ENCODE measurements around the gene FRMD4A. TPM values are rescaled to one million over a fixed set of nuclear protein-coding genes. Genes with fewer than 3 reads are reported as not detected.

Gene FRMD4A
- total RNA-seq, 4 donors from 2014 or later: 4.0 to 12.7 (median 5.6) TPM

DNA sequence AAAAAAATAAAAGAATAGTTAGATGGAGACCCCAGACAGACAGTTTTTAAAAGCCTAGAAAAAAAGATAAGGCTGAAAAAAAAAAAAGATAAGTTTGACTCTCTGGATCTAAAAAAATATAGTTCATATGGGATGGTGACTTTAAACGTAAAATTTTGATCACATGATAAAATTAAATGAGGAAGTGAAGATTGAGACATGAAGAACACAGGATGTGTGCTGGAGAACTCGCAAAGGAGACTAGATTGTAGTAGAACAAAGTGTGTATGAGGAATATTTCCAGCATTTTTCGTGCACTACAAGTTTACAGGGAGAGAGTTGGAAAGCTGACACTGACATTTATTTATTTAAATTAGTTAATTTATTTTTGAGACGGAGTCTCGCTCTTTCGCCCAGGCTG, 457.5 kb downstream of the FRMD4A start:
- Histone ChIP-seq H3K4me3 (no peak overlapping the region), H3K36me3 (no peaks in the 10 kb centered on the region), H3K9me3 (no peaks in the 10 kb centered on the region), H3K27me3 (no peaks in the 10 kb centered on the region), H3K27ac (peak overlapping the region in 3 of 4 donors; percentile 33 to 43 (median 34)), H3K4me1 (peaks cover 0 to 8% (median 1%) of the 10 kb centered on the region in 4 donors)
- in situ Hi-C loops (cut with MboI; ENCODE audit: low pct_ligation_motif_present in 1 of 4, low pct_unique_long_range_greater_than_20kb in 1 of 4, low sequenced_read_pairs in 3 of 4): no loop called here
- DNase-seq: no peak
- intact Hi-C loops (cut with DNase I; ENCODE audit: low total_unique reads): no loop called here
- 55 to 60% methylated on average over 6 of the region's 6 CpGs for WGBS, 2 donors (ENCODE audit: low coverage in 1 of 2)
- no peak for TF ChIP-seq EP300 (IDR thresholded peaks at IDR 0.05; ENCODE audit: low read depth)
- TF ChIP-seq POLR2AphosphoS5 (IDR thresholded peaks at IDR 0.05): no peak
- TF ChIP-seq, protein P1, sequence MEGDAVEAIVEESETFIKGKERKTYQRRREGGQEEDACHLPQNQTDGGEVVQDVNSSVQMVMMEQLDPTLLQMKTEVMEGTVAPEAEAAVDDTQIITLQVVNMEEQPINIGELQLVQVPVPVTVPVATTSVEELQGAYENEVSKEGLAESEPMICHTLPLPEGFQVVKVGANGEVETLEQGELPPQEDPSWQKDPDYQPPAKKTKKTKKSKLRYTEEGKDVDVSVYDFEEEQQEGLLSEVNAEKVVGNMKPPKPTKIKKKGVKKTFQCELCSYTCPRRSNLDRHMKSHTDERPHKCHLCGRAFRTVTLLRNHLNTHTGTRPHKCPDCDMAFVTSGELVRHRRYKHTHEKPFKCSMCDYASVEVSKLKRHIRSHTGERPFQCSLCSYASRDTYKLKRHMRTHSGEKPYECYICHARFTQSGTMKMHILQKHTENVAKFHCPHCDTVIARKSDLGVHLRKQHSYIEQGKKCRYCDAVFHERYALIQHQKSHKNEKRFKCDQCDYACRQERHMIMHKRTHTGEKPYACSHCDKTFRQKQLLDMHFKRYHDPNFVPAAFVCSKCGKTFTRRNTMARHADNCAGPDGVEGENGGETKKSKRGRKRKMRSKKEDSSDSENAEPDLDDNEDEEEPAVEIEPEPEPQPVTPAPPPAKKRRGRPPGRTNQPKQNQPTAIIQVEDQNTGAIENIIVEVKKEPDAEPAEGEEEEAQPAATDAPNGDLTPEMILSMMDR (IDR thresholded peaks at IDR 0.05): no peak
- TF ChIP-seq POLR2A (IDR thresholded peaks at IDR 0.05): no peak

DNA sequence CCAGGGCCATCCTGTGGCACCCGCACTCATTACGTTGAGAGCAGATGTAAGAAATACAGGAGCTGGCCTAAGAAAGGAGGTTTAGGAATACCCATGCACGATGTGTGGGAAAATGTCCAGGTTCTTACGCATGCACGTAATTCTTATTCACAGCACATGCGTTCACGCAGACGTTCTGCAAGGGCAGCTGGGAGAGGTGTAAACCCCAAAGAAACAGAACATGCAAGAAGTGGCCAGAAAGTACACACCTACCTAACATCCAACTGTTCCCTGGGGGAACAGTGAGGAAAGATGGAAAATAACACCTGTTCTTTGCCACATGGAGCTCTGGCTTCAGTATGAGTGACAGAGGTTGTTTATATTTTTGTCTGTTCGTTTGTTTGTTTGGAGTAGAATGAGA, 458.3 kb downstream of the FRMD4A start:
- in situ Hi-C loops (cut with MboI; ENCODE audit: low pct_ligation_motif_present in 1 of 4, low pct_unique_long_range_greater_than_20kb in 1 of 4, low sequenced_read_pairs in 3 of 4) (no loop called here), intact Hi-C loops (cut with DNase I; ENCODE audit: low total_unique reads) (no loop called here)
- peak overlapping the region in 1 of 4 donors; percentile 34 for H3K27ac ChIP-seq
- no peaks in the 10 kb centered on the region for H3K27me3 ChIP-seq
- TF ChIP-seq POLR2A (IDR thresholded peaks at IDR 0.05) (no peak), POLR2AphosphoS5 (IDR thresholded peaks at IDR 0.05) (no peak)
- H3K4me3 ChIP-seq: no peak overlapping the region
- DNase-seq: no peak
- H3K4me1 ChIP-seq: peaks cover 0 to 4% (median 0%) of the 10 kb centered on the region in 4 donors
- H3K36me3 ChIP-seq: no peaks in the 10 kb centered on the region
- 33 to 77% methylated on average over 1 to 9 of the region's 9 CpGs for WGBS, 2 donors (ENCODE audit: low coverage in 1 of 2)
- H3K9me3 ChIP-seq: no peaks in the 10 kb centered on the region

GRCh38 chr10:13871776-13872175, 458.9 kb downstream of the FRMD4A start:
- peak overlapping the region in 1 of 4 donors; percentile 3 for H3K27ac ChIP-seq
- H3K36me3 ChIP-seq: no peaks in the 10 kb centered on the region
- in situ Hi-C loops (cut with MboI; ENCODE audit: low pct_ligation_motif_present in 1 of 4, low pct_unique_long_range_greater_than_20kb in 1 of 4, low sequenced_read_pairs in 3 of 4) (no loop called here), intact Hi-C loops (cut with DNase I; ENCODE audit: low total_unique reads) (no loop called here)
- no peaks in the 10 kb centered on the region for H3K4me1 ChIP-seq
- no peak for DNase-seq
- WGBS, 2 donors (ENCODE audit: low coverage in 1 of 2): 75 to 86% methylated on average over 2 to 11 of the region's 11 CpGs
- H3K27me3 ChIP-seq: no peaks in the 10 kb centered on the region
- H3K4me3 ChIP-seq: no peak overlapping the region
- H3K9me3 ChIP-seq: no peaks in the 10 kb centered on the region
- TF ChIP-seq, protein P1 (IDR thresholded peaks at IDR 0.05): no peak
- TF ChIP-seq EP300 (IDR thresholded peaks at IDR 0.05; ENCODE audit: low read depth): no peak
- no peak for TF ChIP-seq POLR2A (IDR thresholded peaks at IDR 0.05)
- TF ChIP-seq POLR2AphosphoS5 (IDR thresholded peaks at IDR 0.05): no peak

- 77 to 80% methylated on average over 5 to 9 of the region's 9 CpGs for WGBS, 2 donors (ENCODE audit: low coverage in 1 of 2)
- H3K27me3 ChIP-seq: no peaks in the 10 kb centered on the region
- H3K36me3 ChIP-seq: no peaks in the 10 kb centered on the region
- intact Hi-C loops (cut with DNase I; ENCODE audit: low total_unique reads): no loop called here
- in situ Hi-C loops (cut with MboI; ENCODE audit: low pct_ligation_motif_present in 1 of 4, low pct_unique_long_range_greater_than_20kb in 1 of 4, low sequenced_read_pairs in 3 of 4): no loop called here
- H3K4me3 ChIP-seq: no peak overlapping the region
- H3K9me3 ChIP-seq: no peaks in the 10 kb centered on the region
- no peak overlapping the region for H3K27ac ChIP-seq
- TF ChIP-seq POLR2AphosphoS5 (IDR thresholded peaks at IDR 0.05) (no peak), POLR2A (IDR thresholded peaks at IDR 0.05) (no peak), EP300 (IDR thresholded peaks at IDR 0.05; ENCODE audit: low read depth) (no peak)
- TF ChIP-seq, protein P1 (IDR thresholded peaks at IDR 0.05): no peak
- no peaks in the 10 kb centered on the region for H3K4me1 ChIP-seq
- no peak for DNase-seq
These were observed 459.7 kb downstream of the FRMD4A start for GRCh38 chr10:13871011-13871410.

- no peak overlapping the region for H3K27ac ChIP-seq
- intact Hi-C loops (cut with DNase I; ENCODE audit: low total_unique reads): no loop called here
- H3K36me3 ChIP-seq: no peaks in the 10 kb centered on the region
These were observed 461.4 kb downstream of the FRMD4A start for GRCh38 chr10:13869295-13869664.

More at GRCh38 chr10:13869295-13869664, 461.4 kb downstream of the FRMD4A start:
- Histone ChIP-seq H3K9me3 (no peaks in the 10 kb centered on the region), H3K27me3 (no peaks in the 10 kb centered on the region), H3K4me3 (no peak overlapping the region), H3K4me1 (no peaks in the 10 kb centered on the region)
- in situ Hi-C loops (cut with MboI; ENCODE audit: low pct_ligation_motif_present in 1 of 4, low pct_unique_long_range_greater_than_20kb in 1 of 4, low sequenced_read_pairs in 3 of 4): no loop called here
- 60 to 84% methylated on average over 2 to 12 of the region's 12 CpGs for WGBS, 2 donors (ENCODE audit: low coverage in 1 of 2)
- TF ChIP-seq POLR2AphosphoS5 (IDR thresholded peaks at IDR 0.05) (no peak), EP300 (IDR thresholded peaks at IDR 0.05; ENCODE audit: low read depth) (no peak)
- TF ChIP-seq, protein P1 (IDR thresholded peaks at IDR 0.05): no peak
- DNase-seq: no peak
